SH-SY5Y (cell line): Measurements from ENCODE around the gene CD244.

Source experiments
- GATA2 ChIP-seq: IDR thresholded peaks from 2 replicates; pipeline ENCODE4 v1.6.1; 2011; ENCODE audit warnings: mild to moderate bottlenecking, low read depth, low read length
- GATA3 ChIP-seq: IDR thresholded peaks from 2 replicates; pipeline ENCODE4 v1.6.1; 2011; ENCODE audit warnings: low read depth, mild to moderate bottlenecking, low read length, moderate library complexity

DNA sequence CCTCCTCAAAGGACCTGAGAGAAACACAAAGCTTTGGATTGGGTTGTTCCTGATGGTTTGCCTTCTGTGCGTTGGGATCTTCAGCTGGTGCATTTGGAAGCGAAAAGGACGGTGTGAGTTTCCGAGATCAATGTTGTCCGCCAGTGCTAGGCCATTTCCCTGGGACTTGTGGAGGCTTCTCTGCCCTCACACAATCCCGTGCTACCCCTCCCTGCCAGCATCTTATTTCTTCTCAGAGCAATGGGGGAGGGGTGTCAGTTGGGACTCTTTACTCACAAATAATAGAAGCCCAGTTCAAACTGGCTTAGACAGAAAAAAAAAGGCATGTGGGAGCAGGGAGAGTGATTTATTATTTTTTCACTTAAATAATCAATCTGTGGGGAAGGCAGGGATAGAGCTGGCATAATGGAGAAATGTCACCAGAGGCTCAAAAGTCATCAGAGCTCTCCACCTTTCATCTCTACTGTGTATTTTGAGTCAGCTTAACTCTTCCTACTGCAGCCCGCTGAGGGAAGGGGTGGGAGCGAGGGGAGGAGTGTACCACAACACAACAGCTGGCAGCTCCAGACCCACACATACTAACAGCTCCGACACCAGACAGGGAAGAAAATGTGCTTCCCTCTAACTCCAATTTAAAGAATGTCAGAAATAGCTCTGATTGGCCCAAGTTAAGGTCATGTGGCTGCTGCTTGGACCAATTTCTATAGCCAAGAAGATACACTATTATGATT is 44.3 kb downstream of the CD244 start:
- TF ChIP-seq GATA3 (no peak), GATA2 (no peak)
